Fibroblast of skin of abdomen (primary cell): Measurements from ENCODE around the gene MTUS2.

Experiments
- DNase-seq: peaks from one replicate; pipeline ENCODE4 v3.0.0-alpha.2; 2013

Gene MTUS2

GRCh38 chr13:29028868-29029267 is 208.7 kb downstream of the MTUS2 start:
- DNase-seq: no peak

GRCh38 chr13:29038700-29039099 is 218.6 kb downstream of the MTUS2 start:
- DNase-seq: no peak

GRCh38 chr13:29039212-29039611 is 219.1 kb downstream of the MTUS2 start:
- no peak for DNase-seq

- no peak for DNase-seq
These were observed 226.4 kb downstream of the MTUS2 start for GRCh38 chr13:29046588-29046987.

- DNase-seq: no peak
These were observed 229.4 kb downstream of the MTUS2 start for GRCh38 chr13:29049524-29049923.

GRCh38 chr13:29050719-29051118 is 230.6 kb downstream of the MTUS2 start:
- DNase-seq: no peak

- no peak for DNase-seq
These were observed 239.7 kb downstream of the MTUS2 start for GRCh38 chr13:29059800-29060199.

- no peak for DNase-seq
These were observed 245.0 kb downstream of the MTUS2 start for GRCh38 chr13:29065142-29065541.

GRCh38 chr13:29067306-29067945 is 247.3 kb downstream of the MTUS2 start:
- no peak for DNase-seq

GRCh38 chr13:29073755-29074154 is 253.6 kb downstream of the MTUS2 start:
- no peak for DNase-seq

GRCh38 chr13:29077051-29077813 is 257.1 kb downstream of the MTUS2 start:
- DNase-seq: no peak

GRCh38 chr13:29081036-29081435 is 260.9 kb downstream of the MTUS2 start:
- DNase-seq: no peak

GRCh38 chr13:29081697-29082440 is 261.7 kb downstream of the MTUS2 start:
- no peak for DNase-seq

GRCh38 chr13:29099781-29100406 is 279.8 kb downstream of the MTUS2 start:
- DNase-seq: no peak

- no peak for DNase-seq
These were observed 280.6 kb downstream of the MTUS2 start for GRCh38 chr13:29100758-29101157.

GRCh38 chr13:29101409-29101808 is 281.3 kb downstream of the MTUS2 start:
- no peak for DNase-seq

- DNase-seq: no peak
These were observed 281.8 kb downstream of the MTUS2 start for GRCh38 chr13:29101905-29102304.

- DNase-seq: no peak
These were observed 283.1 kb downstream of the MTUS2 start for GRCh38 chr13:29103065-29103800.

GRCh38 chr13:29104461-29104860 is 284.3 kb downstream of the MTUS2 start:
- no peak for DNase-seq

- no peak for DNase-seq
These were observed 285.6 kb downstream of the MTUS2 start for GRCh38 chr13:29105779-29106178.

- no peak for DNase-seq
These were observed 286.5 kb downstream of the MTUS2 start for GRCh38 chr13:29106651-29107050.

GRCh38 chr13:29108068-29108786 is 288.1 kb downstream of the MTUS2 start:
- no peak for DNase-seq
